GM18520 (cell line): ENCODE results near the gene ORAI2.
"Not testable (repeated sequence)": the region's sequence is repeated elsewhere in the genome, so short reads cannot be mapped to it uniquely, and the experiment has no call there.

Source experiments
- ATAC-seq: cut with Tn5 transposase; IDR thresholded peaks from one replicate; pipeline ENCODE4 v1.9.1; 2021; ENCODE audit not compliant: unreplicated experiment

Gene ORAI2

GRCh38 chr7:102445674-102446071 is 12.3 kb downstream of the ORAI2 start:
- no peak for ATAC-seq

DNA sequence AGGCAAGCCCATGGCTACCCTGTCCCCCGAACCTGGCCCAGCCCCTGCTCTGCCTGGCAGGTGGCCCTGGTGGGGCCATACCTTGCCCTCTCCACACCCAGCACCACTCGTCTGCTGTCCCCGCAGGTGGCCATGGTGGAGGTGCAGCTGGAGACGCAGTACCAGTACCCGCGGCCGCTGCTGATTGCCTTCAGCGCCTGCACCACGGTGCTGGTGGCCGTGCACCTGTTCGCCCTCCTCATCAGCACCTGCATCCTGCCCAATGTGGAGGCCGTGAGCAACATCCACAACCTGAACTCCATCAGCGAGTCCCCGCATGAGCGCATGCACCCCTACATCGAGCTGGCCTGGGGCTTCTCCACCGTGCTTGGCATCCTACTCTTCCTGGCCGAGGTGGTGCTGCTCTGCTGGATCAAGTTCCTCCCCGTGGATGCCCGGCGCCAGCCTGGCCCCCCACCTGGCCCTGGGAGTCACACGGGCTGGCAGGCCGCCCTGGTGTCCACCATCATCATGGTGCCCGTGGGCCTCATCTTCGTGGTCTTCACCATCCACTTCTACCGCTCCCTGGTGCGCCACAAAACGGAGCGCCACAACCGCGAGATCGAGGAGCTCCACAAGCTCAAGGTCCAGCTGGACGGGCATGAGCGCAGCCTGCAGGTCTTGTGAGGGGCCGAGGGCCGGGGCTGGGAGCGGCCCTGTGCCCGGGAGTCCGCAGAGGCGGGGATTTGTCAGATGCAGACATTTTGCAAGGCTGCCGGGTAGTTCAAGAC is 13.2 kb downstream of the ORAI2 start:
- ATAC-seq: no peak

- ATAC-seq: no peak
Observed at GRCh38 chr7:102447311-102447710, 13.9 kb downstream of the ORAI2 start.

DNA sequence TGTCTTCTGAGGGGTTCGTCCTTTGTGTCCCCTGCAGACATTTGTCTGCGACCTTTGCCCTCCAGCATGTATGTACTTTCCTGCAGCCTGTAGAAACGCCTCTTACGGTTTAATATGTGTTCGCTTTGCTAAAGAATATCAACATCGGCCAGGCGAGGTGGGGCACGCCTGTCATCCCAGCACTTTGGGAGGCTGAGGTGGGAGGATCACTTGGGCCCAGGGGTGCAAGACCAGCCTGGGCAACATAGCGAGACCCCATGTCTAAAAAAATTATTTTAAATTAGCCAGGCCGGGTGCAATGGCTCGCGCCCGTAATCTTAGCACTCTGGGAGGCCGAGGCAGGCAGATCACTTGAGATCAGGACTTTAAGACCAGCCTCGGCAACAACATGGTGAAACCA is 15.8 kb downstream of the ORAI2 start:
- no peak for ATAC-seq

DNA sequence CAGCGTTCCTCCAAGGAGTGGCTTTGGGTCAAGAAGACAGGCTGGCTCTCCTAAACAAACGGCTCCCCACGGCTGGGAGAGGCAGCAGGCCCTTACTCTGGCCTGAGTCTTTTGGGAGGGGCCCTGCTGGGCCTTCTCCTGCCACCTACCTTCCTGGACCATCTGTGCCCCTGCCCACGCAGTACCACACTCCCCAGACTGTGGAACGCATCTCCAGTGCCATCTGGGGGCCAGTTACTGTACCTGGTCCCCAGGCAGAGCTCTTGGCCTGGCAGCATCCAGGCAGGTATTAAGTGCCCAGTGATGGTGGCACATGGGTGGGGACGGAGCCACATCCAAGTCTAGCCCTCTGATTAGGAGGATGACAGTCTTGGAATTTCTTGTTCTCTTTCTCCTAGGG is 16.9 kb downstream of the ORAI2 start:
- ATAC-seq: peak; percentile 57

DNA sequence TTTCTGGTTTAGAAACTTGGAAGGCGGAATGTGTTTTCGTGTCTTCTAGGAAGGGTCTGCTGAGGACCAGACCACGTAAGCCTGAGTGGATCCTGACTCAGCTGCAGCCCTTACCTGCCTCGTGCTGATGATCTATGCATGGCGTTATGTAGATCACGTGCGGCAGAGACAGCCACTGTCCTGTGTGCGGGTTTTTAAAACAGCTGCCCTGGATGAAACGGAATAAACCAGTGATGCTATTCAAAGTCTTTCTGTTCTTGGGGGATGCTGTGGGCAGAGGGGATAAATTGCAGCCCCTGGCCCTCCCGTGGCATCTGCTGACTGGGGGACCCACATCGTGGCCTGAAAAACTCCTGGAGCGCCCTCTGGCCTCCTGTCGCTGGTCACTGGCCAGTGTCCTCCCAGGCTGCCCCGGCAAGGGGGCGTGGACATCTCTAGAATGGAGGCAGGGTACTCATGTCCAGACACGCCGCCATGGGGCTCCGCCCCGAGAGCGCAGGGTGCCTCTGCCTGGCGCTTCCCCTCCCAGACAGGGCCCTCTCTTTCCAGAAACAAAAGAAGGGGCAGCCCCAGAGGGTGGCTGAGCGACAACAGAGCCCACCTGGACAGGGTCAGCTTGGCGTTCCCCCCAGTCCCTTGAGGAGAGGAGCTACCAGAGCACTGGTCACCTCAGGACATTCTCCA is 18.1 kb downstream of the ORAI2 start:
- ATAC-seq: no peak

DNA sequence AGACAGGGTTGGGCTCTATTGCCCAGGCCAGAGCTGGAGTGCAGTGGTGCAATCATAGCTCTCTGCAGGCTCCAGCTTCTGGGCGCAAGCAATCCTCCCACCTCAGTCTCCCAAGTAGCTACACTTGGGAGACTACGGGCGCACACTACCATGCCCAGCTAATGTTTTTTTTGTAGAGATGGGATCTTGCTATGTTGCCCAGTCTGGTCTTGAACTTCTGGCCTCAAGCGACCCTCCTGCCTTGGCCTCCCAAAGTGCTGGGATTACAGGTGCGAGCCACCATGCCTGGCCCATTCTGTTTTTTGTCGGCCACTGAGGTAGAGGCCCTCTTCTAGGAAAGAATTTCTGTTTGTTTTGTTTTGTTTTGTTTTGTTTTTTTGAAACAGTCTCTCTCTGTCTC is 19.1 kb downstream of the ORAI2 start:
- no peak for ATAC-seq

DNA sequence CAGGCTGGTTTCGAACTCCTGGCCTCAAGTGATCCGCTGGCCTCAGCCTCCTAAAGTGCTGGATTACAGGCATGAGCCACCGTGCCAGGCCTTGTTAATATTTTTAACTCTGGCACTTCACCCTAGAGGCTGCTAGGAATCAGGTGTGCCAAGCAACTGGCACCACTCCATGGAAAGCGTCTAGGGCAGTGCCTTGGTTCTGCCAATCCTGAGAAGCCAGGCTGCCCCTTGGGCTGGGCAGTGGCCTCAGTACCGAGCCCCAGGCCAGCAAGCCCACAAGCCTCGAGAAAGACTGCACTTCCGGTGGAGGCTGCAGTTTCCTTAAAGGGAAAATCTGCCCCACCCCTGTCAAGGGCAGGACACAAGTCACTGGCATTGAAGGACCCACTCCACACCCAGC is 19.9 kb downstream of the ORAI2 start:
- no peak for ATAC-seq

- no peak for ATAC-seq
Observed at GRCh38 chr7:102454468-102454867, 21.1 kb downstream of the ORAI2 start.

DNA sequence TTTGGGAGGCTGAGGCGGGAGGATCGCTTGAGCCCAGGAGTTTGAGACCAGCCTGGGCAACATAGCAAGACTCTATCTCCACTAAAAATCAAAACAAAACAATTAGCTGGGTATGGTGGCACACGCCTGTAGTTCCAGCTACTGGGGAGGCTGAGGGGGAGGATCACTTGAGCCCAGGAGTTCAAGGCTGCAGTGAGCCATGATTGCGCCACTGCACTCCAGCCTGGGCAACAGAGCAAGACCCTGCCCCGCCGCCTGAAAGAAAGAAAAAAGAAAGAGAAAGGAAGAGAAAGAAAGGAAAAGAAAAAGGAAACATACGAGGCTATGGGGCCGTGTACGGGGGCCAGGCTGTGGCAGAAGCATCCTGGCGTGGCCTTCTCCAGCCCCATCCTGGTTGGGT is 21.6 kb downstream of the ORAI2 start:
- not testable (repeated sequence) for ATAC-seq

DNA sequence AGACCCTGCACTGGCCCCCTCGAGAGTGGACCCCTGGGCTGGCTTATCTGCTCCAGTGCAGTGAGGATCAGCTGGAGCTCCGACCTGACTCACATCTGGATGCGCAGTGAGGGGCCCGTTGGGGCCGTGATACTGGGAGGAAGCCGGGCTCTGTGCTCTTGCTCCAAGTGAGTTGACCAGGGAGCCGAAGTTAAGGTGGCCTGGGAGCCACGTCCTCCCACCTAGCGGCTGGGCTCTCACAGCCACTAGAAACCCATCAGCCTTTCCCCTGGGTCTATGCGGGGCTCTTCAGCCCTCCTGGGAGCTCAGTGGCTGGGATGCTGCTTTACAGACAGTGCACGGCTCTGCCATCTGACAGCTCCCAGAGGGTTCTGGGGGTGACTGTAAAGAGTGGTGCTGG is 22.2 kb downstream of the ORAI2 start:
- ATAC-seq: no peak

DNA sequence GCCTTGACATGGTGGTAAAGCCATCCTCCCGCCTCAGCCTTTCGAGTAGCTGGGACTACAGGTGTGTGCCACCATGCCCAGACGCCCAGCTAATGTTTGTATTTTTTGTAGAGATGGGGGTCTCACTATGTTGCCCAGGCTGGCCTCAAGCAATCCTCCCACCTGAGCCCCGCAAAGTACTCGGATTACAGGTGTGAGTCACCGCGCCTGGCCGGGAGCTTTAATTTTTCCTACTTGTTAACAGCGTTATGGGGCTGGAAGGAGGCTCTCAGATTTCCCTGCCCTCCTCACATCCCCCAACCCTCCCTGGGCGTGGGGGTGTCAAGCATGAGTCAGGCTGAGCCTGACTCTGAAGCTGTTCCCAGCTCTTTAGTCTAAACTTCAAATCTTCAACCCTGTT is 23.0 kb downstream of the ORAI2 start:
- no peak for ATAC-seq

DNA sequence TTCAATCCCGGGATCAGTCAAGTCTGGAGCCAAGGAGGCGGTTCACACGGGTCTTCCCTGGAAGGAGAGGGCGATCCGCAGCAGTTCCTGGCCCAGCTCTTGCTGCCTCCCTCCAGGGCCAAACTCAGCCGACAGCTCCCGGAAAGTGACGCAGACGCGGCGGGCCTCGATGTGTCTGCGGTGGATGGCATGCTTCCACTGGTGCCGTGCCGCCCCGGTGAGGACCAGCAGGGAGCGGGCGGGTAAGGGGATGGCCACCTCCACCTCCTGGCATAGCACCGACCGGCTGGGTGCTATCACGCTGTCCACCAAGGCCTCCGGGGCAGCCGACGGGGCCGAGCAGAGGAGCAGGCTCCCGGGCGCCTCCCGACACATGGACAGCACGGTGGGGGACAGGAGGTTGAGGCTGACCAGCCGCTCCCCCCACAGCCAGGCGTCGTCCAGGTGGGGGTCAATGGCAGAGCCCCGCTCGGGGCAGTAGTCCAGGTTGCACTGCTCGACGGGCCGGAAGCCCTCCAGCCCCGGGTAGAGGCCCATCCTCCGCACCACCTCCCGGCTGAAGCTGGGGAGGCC is 24.1 kb downstream of the ORAI2 start:
- no peak for ATAC-seq

GRCh38 chr7:102459221-102459844 is 26.0 kb downstream of the ORAI2 start:
- ATAC-seq: no peak

- no peak for ATAC-seq
Observed at GRCh38 chr7:102460467-102460866, 27.1 kb downstream of the ORAI2 start.

DNA sequence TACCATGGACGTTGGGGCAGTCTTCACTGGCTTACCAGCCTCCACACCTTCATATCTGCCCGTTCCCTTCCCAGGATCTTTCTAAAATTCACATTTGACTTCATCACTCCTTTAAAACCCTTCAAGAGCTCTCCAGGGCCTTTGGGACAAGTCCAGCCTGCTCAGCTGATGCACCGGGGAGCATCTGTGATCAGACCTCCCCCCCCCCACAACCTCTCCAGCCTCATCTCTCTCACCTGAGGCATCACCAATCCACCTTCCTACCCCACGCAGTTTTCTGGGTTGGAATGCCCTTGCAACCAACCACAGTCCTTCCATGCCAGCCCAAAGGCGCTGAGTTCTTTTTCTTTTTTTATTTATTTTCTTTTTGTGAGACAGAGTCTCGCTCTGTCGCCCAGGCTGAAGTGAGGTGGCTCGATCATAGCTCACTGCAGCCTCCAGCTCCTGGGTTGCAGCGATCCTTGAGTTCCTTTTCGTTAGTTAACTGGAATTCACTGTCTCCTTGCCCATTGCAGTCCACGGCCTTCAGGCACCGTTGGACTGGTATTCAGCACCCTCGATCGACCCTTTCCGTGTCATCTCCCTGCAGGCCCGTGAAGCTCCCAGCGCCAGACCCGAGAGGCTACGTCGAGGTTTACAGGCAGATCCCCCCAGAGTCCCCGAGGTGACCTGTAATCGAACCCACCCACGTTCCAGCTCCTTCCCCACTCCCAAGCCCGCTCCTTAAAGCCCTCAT is 30.6 kb downstream of the ORAI2 start:
- ATAC-seq: no peak

DNA sequence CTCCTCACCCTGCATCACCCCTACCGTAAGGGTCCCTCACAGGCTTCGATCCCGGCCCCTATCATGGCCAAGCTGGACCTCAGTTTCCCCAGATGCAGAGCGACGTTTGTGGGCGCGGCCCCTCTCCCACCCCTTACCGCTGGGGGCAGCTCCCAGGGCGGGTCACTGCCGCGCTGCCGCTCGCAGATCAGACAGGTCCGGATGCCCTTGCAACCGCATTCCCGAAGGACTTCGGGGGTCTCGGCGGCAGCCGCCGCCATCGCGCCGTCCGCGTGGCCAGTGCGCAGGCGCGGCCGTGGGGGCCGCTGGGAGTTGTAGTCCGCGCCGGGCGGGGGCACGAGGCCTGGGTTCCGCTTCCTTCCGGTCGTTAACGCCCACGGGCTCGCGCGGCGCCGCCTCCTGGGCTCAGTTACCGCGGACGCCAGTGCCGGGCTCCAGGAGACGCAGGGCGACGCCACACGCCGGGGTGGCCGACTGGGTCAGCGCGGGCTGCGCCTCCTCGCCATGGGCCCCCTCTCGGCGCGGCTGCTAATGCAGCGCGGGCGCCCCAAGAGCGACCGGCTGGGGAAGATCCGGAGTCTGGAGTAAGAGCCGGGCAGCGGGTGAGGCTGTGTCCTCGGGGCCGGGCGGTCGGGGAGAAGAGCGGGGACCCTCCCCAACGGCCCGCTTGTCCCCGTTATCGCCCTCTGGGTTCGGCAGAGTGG is 31.4 kb downstream of the ORAI2 start, which contains the start of the genes ALKBH4 and LRWD1:
Gene ALKBH4 (minus strand): TSS at position 287 of the 704 bp plus-strand sequence. CDS start 27 bp downstream, at position 260.
Gene LRWD1 (plus strand): TSS at position 408 of the 704 bp plus-strand sequence. CDS start 97 bp downstream, at position 505.
- ATAC-seq: peak; percentile 92

DNA sequence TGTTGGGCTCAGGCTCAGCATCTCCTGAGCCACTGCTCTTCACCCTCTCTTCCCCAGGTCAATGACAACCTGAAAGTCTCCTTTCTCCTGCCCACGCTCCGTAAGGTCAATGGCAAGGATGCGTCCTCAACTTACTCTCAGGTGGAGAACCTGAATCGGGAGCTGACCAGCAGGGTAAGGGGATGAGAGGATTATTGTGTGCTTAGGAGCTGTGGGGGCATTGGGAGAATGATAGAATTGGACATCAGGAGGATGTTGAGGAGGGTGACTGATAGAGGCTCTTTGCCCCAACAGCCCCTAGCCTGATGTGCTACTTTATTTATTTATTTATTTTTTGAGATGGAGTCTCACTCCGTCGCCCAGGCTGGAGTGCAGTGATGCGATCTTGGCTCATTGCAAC is 32.7 kb downstream of the ORAI2 start:
- no peak for ATAC-seq

GRCh38 chr7:102467581-102468477 is 34.5 kb downstream of the ORAI2 start:
- ATAC-seq: no peak
